CD4-positive, alpha-beta T cell (primary cell): ENCODE results near the gene C1QTNF8. TPM values are rescaled to one million over a fixed set of nuclear protein-coding genes. Genes with fewer than 3 reads are reported as not detected.

Experiments
- ATAC-seq: fragments of 200-7000 bp; cut with Tn5 transposase; one replicate; pipeline ENCODE4 v1.10.0; 2022; ENCODE audit warnings: mild to moderate bottlenecking; ENCODE audit not compliant: poor library complexity
- CTCF ChIA-PET: fragments of 350-600 bp; sonication (Branson Sonifier 250); formaldehyde crosslinking; loops from one replicate; lab custom pipeline; 2021; ENCODE audit warnings: antibody characterized with exemption, inconsistent platforms; lab: Charles Lee
- POLR2A ChIA-PET: fragments of 350-600 bp; sonication (Branson Sonifier 250); formaldehyde crosslinking; loops from one replicate; lab custom pipeline; 2021; ENCODE audit warnings: antibody characterized with exemption, inconsistent platforms; lab: Charles Lee
- DNase-seq, 14 experiments: peaks; one replicate each; pipeline ENCODE4 v3.0.0-alpha.2; 2013 to 2020; ENCODE audit warnings: mixed read lengths in 2 of 14
- H3K27ac ChIP-seq, 2 donors: one replicate each; pipeline versions ENCODE4 v1.5.1 to v1.7.0; 2013; ENCODE audit warnings: low read length in 2 of 2, low read depth in 1 of 2, mild to moderate bottlenecking in 1 of 2
- H3K27me3 ChIP-seq, 2 experiments: 1 replicate in 1 of 2; 2 replicates in 1 of 2; pipeline versions ENCODE4 v1.6.1 to v1.7.0; 2013; ENCODE audit warnings: low read length in 2 of 2, control low read depth in 1 of 2, mild to moderate bottlenecking in 1 of 2, moderate library complexity in 1 of 2; ENCODE audit not compliant: insufficient read depth in 2 of 2, control insufficient read depth in 1 of 2
- H3K36me3 ChIP-seq: one replicate; pipeline ENCODE4 v1.6.1; 2013; ENCODE audit warnings: low read length, control low read depth; ENCODE audit not compliant: insufficient read depth
- H3K4me1 ChIP-seq: one replicate; pipeline ENCODE4 v1.6.1; 2013; ENCODE audit warnings: low read length, control low read depth; ENCODE audit not compliant: insufficient read depth
- H3K4me3 ChIP-seq: one replicate; pipeline ENCODE4 v1.5.1; 2013; ENCODE audit warnings: mild to moderate bottlenecking, low read length, moderate library complexity
- H3K9me3 ChIP-seq, 2 experiments: 1 replicate in 1 of 2; 2 replicates in 1 of 2; pipeline versions ENCODE4 v1.6.1 to v1.7.0; 2013; ENCODE audit warnings: low read length in 2 of 2, mild to moderate bottlenecking in 2 of 2, control low read depth in 1 of 2, moderate library complexity in 1 of 2; ENCODE audit not compliant: control insufficient read depth in 1 of 2, insufficient read depth in 1 of 2
- H3K27ac Mint-ChIP-seq: one replicate; pipeline ENCODE4 v1.8.0; 2020; ENCODE audit warnings: mixed read lengths
- H3K27me3 Mint-ChIP-seq: one replicate; pipeline ENCODE4 v1.8.0; 2021; ENCODE audit warnings: mixed read lengths
- H3K36me3 Mint-ChIP-seq: one replicate; pipeline ENCODE4 v1.8.0; 2021; ENCODE audit warnings: low read depth, mixed read lengths
- H3K4me1 Mint-ChIP-seq: one replicate; pipeline ENCODE4 v1.8.0; 2021; ENCODE audit warnings: low read depth, mixed read lengths
- H3K4me3 Mint-ChIP-seq: one replicate; pipeline ENCODE4 v1.8.0; 2020; ENCODE audit warnings: mild to moderate bottlenecking, mixed read lengths
- H3K9me3 Mint-ChIP-seq: one replicate; pipeline ENCODE4 v1.8.0; 2020; ENCODE audit warnings: mixed read lengths
- CTCF ChIP-seq: fragments of 200-600 bp; IDR thresholded peaks from one replicate; pipeline ENCODE4 v1.8.0; 2022; ENCODE audit warnings: antibody characterized with exemption, mild to moderate bottlenecking
- intact Hi-C, 2 experiments: fragments of 100-400 bp; cut with DNase I in 1 of 2; cut with micrococcal nuclease in 1 of 2; formaldehyde crosslinking; loops; one replicate each; pipeline versions ENCODE4 v1.15.1 to v1.9.0; 2023 to 2025; cut with DNase I, micrococcal nuclease
- total RNA-seq, 174 experiments: library from RNA in 2 of 174; stranded (reverse) in 2 of 174; gene quantifications; one replicate each; pipeline ENCODE4 v1.2.3 and lab custom pipeline; 2021 to 2026

C1QTNF8 gene
- total RNA-seq, 2 experiments from 2014 or later = not detected

- Mint-ChIP-seq H3K4me1 (no peaks in the 10 kb centered on the region), H3K9me3 (no peaks in the 10 kb centered on the region), H3K27ac (no peak overlapping the region), H3K4me3 (no peak overlapping the region), H3K27me3 (peaks cover 4% of the 10 kb centered on the region), H3K36me3 (no peaks in the 10 kb centered on the region)
- Histone ChIP-seq H3K27me3 (peaks cover 0 to 2% of the 10 kb centered on the region in 2 experiments), H3K9me3 (peaks cover 0 to 22% of the 10 kb centered on the region in 2 experiments), H3K4me1 (no peaks in the 10 kb centered on the region), H3K4me3 (no peak overlapping the region), H3K27ac (no peak overlapping the region), H3K36me3 (no peaks in the 10 kb centered on the region)
- DNase-seq (no peak), ATAC-seq (no peak)
- TF ChIP-seq CTCF = no peak
- ChIA-PET CTCF (interaction anchor here (1.3 kb wide), 1 partner anchor 16 kb away, joined by 3 read pairs; no protein-coding TSS in a partner anchor), POLR2A (no interaction called here)
- intact Hi-C loops = no loop called here
Observed at GRCh38 chr16:1042049-1042744, 53.8 kb downstream of the C1QTNF8 start.

GRCh38 chr16:1040346-1040745, 55.7 kb downstream of the C1QTNF8 start:
- H3K27ac ChIP-seq = no peak overlapping the region
- Mint-ChIP-seq H3K4me3 (no peak overlapping the region), H3K27me3 (peaks cover 4% of the 10 kb centered on the region), H3K27ac (no peak overlapping the region), H3K4me1 (no peaks in the 10 kb centered on the region), H3K9me3 (no peaks in the 10 kb centered on the region), H3K36me3 (no peaks in the 10 kb centered on the region)
- CTCF ChIA-PET = no interaction called here
- peaks cover 0 to 2% of the 10 kb centered on the region in 2 experiments for H3K27me3 ChIP-seq
- H3K4me1 ChIP-seq = no peaks in the 10 kb centered on the region
- H3K36me3 ChIP-seq = no peaks in the 10 kb centered on the region
- peaks cover 0 to 24% of the 10 kb centered on the region in 2 experiments for H3K9me3 ChIP-seq
- no peak overlapping the region for H3K4me3 ChIP-seq
- intact Hi-C loops = no loop called here
- ATAC-seq (no peak), DNase-seq (no peak)
- TF ChIP-seq CTCF = no peak
- POLR2A ChIA-PET = no interaction called here

GRCh38 chr16:1039762-1040161, 56.3 kb downstream of the C1QTNF8 start:
- peaks cover 0 to 29% of the 10 kb centered on the region in 2 experiments for H3K9me3 ChIP-seq
- Mint-ChIP-seq H3K9me3 (no peaks in the 10 kb centered on the region), H3K36me3 (no peaks in the 10 kb centered on the region), H3K27me3 (peaks cover 4% of the 10 kb centered on the region), H3K4me3 (no peak overlapping the region), H3K27ac (no peak overlapping the region), H3K4me1 (no peaks in the 10 kb centered on the region)
- POLR2A ChIA-PET = no interaction called here
- no peak for DNase-seq
- intact Hi-C loops = no loop called here
- H3K27ac ChIP-seq = no peak overlapping the region
- H3K27me3 ChIP-seq = peaks cover 0 to 2% of the 10 kb centered on the region in 2 experiments
- no peaks in the 10 kb centered on the region for H3K36me3 ChIP-seq
- no peak overlapping the region for H3K4me3 ChIP-seq
- no peak for TF ChIP-seq CTCF
- H3K4me1 ChIP-seq = no peaks in the 10 kb centered on the region
- ATAC-seq = no peak
- CTCF ChIA-PET = no interaction called here
